ENCODE results near the gene SLC2A2.

GRCh38 chr3:170982733-170983132 is 43.8 kb downstream of the SLC2A2 start:
- no peak for TF ChIP-seq POLR2A (IDR thresholded peaks at IDR 0.05; ENCODE audit: low read length)
- no peak for TF ChIP-seq GATA1 (IDR thresholded peaks at IDR 0.05; ENCODE audit: low read depth, low read length)

Data from erythroblast (primary cell).